OCI-LY3 (cell line): ENCODE results near the gene DNASE1L1.

Experiments used
- H2AFZ ChIP-seq: fragments of 200-600, 300-600 bp; shearing (Covaris generic); 2 replicates; pipeline ENCODE4 v1.6.0; 2014; ENCODE audit warnings: antibody characterized with exemption, low read depth, low read length
- H3K27ac ChIP-seq: fragments of 200-600, 300-600 bp; sonication (generic); 2 replicates; pipeline ENCODE4 v1.5.1; 2014; ENCODE audit warnings: mild to moderate bottlenecking, low read length, moderate library complexity, mixed read lengths
- H3K27me3 ChIP-seq: fragments of 200-600, 300-600 bp; sonication (generic); 2 replicates; pipeline ENCODE4 v1.6.1; 2014; ENCODE audit warnings: low read depth, low read length, mixed read lengths
- H3K36me3 ChIP-seq: fragments of 200-600, 300-600 bp; sonication (generic); replicated peaks from 2 replicates; pipeline ENCODE3; 2014; ENCODE audit warnings: low read depth, low read length, mixed read lengths
- H3K4me1 ChIP-seq: fragments of 300-600, 200-600 bp; sonication (generic); 2 replicates; pipeline ENCODE4 v1.6.1; 2014; ENCODE audit warnings: low read length, mixed read lengths
- H3K4me2 ChIP-seq: fragments of 200-600, 300-600 bp; sonication (generic); 2 replicates; pipeline ENCODE4 v1.6.1; 2014; ENCODE audit warnings: low read length, mixed read lengths
- H3K4me3 ChIP-seq: fragments of 300-600, 200-600 bp; sonication (generic); 2 replicates; pipeline ENCODE4 v1.5.1; 2014; ENCODE audit warnings: antibody characterized with exemption, mild to moderate bottlenecking, low read length, moderate library complexity
- H3K79me2 ChIP-seq: fragments of 300-600, 200-600 bp; shearing (Covaris generic); 2 replicates; pipeline ENCODE4 v1.6.1; 2014; ENCODE audit warnings: mild to moderate bottlenecking, low read length, mixed read lengths
- H3K9ac ChIP-seq: fragments of 300-600, 200-600 bp; shearing (Covaris generic); 2 replicates; pipeline ENCODE4 v1.6.0; 2014; ENCODE audit warnings: mild to moderate bottlenecking, low read length, moderate library complexity
- H3K9me3 ChIP-seq: fragments of 200-600, 300-600 bp; shearing (Covaris generic); 2 replicates; pipeline ENCODE4 v1.6.1; 2014; ENCODE audit warnings: low read length, mixed read lengths; ENCODE audit not compliant: insufficient read depth
- H4K20me1 ChIP-seq: fragments of 200-600, 300-600 bp; sonication (generic); 2 replicates; pipeline ENCODE4 v1.6.1; 2016; ENCODE audit warnings: low read length, mixed read lengths; ENCODE audit not compliant: insufficient read depth
- CTCF ChIP-seq: fragments of 200-600, 300-600 bp; sonication (generic); IDR thresholded peaks from 2 replicates; pipeline ENCODE4 v1.5.1; 2014; ENCODE audit warnings: antibody characterized with exemption, low read length, low read depth
- EZH2phosphoT487 ChIP-seq: fragments of 200-600 bp; shearing (Covaris generic); IDR thresholded peaks from 2 replicates; pipeline ENCODE4 v1.6.1; 2018; ENCODE audit warnings: antibody characterized with exemption, mixed run types, low read depth

Gene DNASE1L1

GRCh38 chrX:154436374-154436982 lies 27.4 kb upstream of the DNASE1L1 start:
- no peaks in the 10 kb centered on the region for H4K20me1 ChIP-seq
- H3K4me2 ChIP-seq: peak overlapping the region; percentile 53
- peak overlapping the region; percentile 55 for H3K27ac ChIP-seq

GRCh38 chrX:154435171-154435733 lies 26.2 kb upstream of the DNASE1L1 start:
- H3K9me3 ChIP-seq: no peaks in the 10 kb centered on the region
- no peak overlapping the region for H3K4me3 ChIP-seq

More at GRCh38 chrX:154436374-154436982, 27.4 kb upstream of the DNASE1L1 start:
- H3K9me3 ChIP-seq: no peaks in the 10 kb centered on the region
- no peaks in the 10 kb centered on the region for H3K27me3 ChIP-seq
- H3K36me3 ChIP-seq: peaks cover 12% of the 10 kb centered on the region
- peak overlapping the region; percentile 93 for H3K4me3 ChIP-seq
- H3K4me1 ChIP-seq: peaks cover 9% of the 10 kb centered on the region
- no peak overlapping the region for H2AFZ ChIP-seq
- H3K79me2 ChIP-seq: peaks cover 21% of the 10 kb centered on the region
- no peak for TF ChIP-seq CTCF
- peak overlapping the region; percentile 75 for H3K9ac ChIP-seq

GRCh38 chrX:154434394-154435168 lies 25.5 kb upstream of the DNASE1L1 start:
- Histone ChIP-seq H4K20me1 (no peaks in the 10 kb centered on the region), H2AFZ (no peak overlapping the region), H3K4me1 (peaks cover 11% of the 10 kb centered on the region), H3K9ac (no peak overlapping the region), H3K27ac (no peak overlapping the region), H3K4me3 (no peak overlapping the region), H3K36me3 (peaks cover 12% of the 10 kb centered on the region), H3K27me3 (no peaks in the 10 kb centered on the region), H3K4me2 (no peak overlapping the region), H3K79me2 (peaks cover 28% of the 10 kb centered on the region), H3K9me3 (no peaks in the 10 kb centered on the region)
- TF ChIP-seq CTCF (no peak), EZH2phosphoT487 (no peak)

More at GRCh38 chrX:154435171-154435733, 26.2 kb upstream of the DNASE1L1 start:
- Histone ChIP-seq H3K27ac (no peak overlapping the region), H4K20me1 (no peaks in the 10 kb centered on the region), H3K79me2 (peaks cover 24% of the 10 kb centered on the region), H3K9ac (no peak overlapping the region), H3K27me3 (no peaks in the 10 kb centered on the region), H3K36me3 (peaks cover 12% of the 10 kb centered on the region), H3K4me2 (no peak overlapping the region), H2AFZ (no peak overlapping the region), H3K4me1 (peaks cover 9% of the 10 kb centered on the region)
- TF ChIP-seq EZH2phosphoT487: no peak

- Histone ChIP-seq H3K4me3 (no peak overlapping the region), H2AFZ (no peak overlapping the region), H3K36me3 (peaks cover 6% of the 10 kb centered on the region), H3K27ac (no peak overlapping the region), H3K27me3 (no peaks in the 10 kb centered on the region), H3K79me2 (peaks cover 32% of the 10 kb centered on the region), H3K4me2 (no peak overlapping the region), H3K9ac (no peak overlapping the region), H4K20me1 (no peaks in the 10 kb centered on the region), H3K4me1 (peaks cover 17% of the 10 kb centered on the region), H3K9me3 (no peaks in the 10 kb centered on the region)
- TF ChIP-seq EZH2phosphoT487 (no peak), CTCF (no peak)
Observed at GRCh38 chrX:154433605-154434004, 24.6 kb upstream of the DNASE1L1 start.
